Coronary artery (tissue), 2 donors: ENCODE results near the gene MOGAT1.
"Not testable (repeated sequence)": the region's sequence is repeated elsewhere in the genome, so short reads cannot be mapped to it uniquely, and the experiment has no call there.

Source experiments
- DNase-seq: peaks from one replicate; pipeline ENCODE4 v3.0.0-alpha.2; 2017; ENCODE audit warnings: low spot score
- H3K27ac ChIP-seq, 2 donors: fragments of 200-600 bp; sonication (generic); one replicate each; pipeline ENCODE4 v1.5.1; 2016 to 2019
- H3K4me3 ChIP-seq: fragments of 200-600 bp; sonication (generic); 2 replicates; pipeline ENCODE4 v1.5.1; 2016; ENCODE audit warnings: mild to moderate bottlenecking, moderate library complexity
- TF ChIP-seq, protein P1 (sequence below): fragments of 200-600 bp; sonication (generic); IDR thresholded peaks from one replicate; pipeline ENCODE4 v1.5.1; 2019; ENCODE audit warnings: antibody characterized with exemption

Gene MOGAT1

DNA sequence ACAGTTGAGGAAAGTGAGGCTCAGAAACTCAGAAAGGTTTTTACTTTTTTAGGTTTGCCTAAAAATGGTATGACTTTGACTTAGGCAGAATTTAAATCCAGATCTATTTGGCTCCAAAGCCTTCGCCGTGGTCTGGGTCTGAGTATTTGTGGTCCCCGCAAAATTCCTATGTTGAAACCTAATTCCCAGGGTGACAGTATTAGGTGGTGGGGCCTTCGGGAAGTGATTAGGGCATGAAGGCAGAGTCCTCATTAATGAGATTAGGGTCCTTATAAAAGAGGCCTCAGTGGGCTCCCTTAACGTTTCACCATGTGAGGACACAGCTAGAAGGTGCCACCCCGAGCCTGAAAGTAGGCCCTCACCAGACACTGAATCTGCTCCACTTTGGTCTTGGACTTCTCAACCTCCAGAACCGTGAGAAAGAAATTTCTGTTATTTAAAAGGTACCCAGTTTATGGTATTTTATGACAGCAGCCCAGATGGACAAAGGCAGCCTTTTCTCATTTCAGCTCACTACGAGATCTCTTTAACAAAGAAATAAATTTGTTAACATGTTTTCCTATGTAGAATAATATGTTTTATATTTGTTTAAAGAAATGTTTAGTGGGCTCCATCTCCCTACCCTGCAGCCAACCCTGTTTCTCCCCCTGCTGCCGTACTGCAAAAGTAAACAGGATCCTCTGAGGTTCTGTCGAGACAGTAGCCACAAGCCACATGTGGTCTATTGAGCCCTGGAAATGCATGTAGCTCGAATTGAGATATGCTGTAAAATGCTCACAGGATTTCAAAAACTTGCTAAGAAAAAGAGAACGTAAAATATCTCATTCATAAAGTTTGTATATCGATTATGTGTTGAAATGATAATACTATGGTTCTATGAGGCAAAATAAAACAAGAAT, 80.6 kb downstream of the MOGAT1 start:
- no peak for DNase-seq
- TF ChIP-seq, protein P1, sequence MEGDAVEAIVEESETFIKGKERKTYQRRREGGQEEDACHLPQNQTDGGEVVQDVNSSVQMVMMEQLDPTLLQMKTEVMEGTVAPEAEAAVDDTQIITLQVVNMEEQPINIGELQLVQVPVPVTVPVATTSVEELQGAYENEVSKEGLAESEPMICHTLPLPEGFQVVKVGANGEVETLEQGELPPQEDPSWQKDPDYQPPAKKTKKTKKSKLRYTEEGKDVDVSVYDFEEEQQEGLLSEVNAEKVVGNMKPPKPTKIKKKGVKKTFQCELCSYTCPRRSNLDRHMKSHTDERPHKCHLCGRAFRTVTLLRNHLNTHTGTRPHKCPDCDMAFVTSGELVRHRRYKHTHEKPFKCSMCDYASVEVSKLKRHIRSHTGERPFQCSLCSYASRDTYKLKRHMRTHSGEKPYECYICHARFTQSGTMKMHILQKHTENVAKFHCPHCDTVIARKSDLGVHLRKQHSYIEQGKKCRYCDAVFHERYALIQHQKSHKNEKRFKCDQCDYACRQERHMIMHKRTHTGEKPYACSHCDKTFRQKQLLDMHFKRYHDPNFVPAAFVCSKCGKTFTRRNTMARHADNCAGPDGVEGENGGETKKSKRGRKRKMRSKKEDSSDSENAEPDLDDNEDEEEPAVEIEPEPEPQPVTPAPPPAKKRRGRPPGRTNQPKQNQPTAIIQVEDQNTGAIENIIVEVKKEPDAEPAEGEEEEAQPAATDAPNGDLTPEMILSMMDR = no peak
- no peak overlapping the region for H3K4me3 ChIP-seq
- peak overlapping the region; percentile 60 to 68 for H3K27ac ChIP-seq

DNA sequence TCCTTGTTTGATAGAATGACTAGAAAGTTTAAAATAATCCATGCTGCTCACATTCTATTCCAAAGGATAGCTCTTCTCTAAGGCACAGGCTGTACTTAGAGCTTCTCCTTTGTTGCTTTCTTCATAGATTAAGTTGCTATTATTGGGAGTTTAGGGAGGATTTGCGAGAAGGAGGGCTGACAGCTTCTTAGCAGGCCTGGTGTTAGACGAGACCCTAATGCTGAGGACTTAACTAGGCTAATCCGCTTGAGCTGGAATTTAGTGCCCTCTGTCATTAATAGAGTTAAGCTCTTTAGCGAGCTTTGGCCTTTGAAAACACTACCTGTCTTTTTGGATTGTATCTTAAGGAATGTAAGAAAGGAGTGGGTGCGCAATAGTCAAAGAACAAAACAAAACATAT, 81.3 kb downstream of the MOGAT1 start:
- DNase-seq = no peak
- peak overlapping the region; percentile 60 to 68 for H3K27ac ChIP-seq
- TF ChIP-seq, protein P1 = no peak
- no peak overlapping the region for H3K4me3 ChIP-seq

DNA sequence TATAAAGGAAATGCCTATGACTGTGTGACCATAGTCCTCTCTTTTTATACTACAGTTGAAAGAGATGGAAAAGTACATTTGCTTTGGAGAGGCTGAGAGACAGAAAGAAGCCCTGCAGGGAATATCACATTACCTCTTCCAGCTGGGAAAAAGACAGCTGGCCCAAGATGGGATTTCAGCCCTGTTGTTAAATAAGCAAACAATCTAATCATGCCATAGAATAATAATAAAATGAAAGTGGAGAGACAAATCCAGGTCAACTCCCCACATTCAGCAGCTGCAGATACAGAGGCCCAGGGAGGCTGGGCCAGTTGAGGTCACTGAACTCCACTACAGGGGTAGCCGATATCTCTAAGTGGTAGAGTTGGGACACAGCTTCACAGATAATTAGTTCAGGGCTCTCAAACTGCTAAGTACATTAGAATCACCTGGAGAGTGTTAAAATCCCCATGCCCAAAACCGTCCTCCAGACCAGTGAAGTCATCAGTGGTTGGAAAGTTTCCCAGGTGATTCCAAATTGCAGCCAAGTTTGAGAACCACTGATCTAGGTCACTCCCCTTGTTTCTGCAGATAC, 81.9 kb downstream of the MOGAT1 start:
- H3K27ac ChIP-seq = peak overlapping the region; percentile 60 to 68
- H3K4me3 ChIP-seq = no peak overlapping the region
- DNase-seq = no peak
- TF ChIP-seq, protein P1 = no peak

DNA sequence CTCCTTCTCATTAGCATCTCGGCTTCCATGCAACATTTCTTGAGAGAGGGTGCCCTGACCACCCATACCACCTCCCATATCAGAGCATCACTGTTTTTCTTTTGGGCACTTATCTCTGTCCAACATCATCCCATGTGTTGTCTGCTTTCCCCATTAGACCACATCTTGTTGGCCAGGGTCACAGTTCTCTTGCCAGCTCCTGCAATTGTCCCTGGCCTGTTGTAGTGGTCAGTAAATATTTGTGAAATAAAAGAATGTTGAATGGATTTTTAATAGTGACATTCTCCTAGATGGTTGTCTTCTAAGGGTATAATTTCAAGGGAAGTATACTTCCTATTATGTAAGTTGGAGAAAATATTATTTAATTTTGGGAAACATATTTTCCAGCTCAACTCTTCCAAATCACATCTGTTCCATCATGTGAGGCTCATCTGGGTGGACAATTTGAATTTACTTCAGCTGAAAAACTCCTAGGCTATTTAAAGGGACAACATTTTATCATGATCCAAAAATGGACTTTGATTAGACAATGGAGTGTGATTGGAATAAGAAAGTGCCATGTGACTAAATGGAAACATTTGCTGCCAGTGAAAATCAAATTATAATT, 83.0 kb downstream of the MOGAT1 start:
- TF ChIP-seq, protein P1 = no peak
- peak overlapping the region in 1 of 2 donors; percentile 68 for H3K27ac ChIP-seq
- no peak for DNase-seq
- H3K4me3 ChIP-seq = no peak overlapping the region

DNA sequence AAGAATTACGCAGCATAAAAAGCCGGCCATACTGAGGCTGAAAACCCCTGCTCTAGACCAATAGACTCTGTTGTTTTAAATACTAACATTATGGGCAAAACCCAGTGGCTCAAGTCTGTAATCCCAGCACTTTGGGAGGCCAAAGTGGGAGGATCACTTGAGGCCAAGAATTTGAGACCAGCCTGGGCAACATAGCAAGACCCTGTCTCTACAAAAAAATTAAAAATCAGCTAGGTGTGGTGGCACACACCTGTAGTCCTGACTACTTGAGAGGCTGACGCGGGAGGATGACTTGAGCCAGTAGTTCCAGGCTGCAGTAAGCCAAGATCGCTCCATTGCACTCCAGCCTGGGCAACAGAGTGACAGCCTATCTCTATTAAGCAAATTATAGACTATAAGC, 84.1 kb downstream of the MOGAT1 start:
- DNase-seq = not testable (repeated sequence)

DNA sequence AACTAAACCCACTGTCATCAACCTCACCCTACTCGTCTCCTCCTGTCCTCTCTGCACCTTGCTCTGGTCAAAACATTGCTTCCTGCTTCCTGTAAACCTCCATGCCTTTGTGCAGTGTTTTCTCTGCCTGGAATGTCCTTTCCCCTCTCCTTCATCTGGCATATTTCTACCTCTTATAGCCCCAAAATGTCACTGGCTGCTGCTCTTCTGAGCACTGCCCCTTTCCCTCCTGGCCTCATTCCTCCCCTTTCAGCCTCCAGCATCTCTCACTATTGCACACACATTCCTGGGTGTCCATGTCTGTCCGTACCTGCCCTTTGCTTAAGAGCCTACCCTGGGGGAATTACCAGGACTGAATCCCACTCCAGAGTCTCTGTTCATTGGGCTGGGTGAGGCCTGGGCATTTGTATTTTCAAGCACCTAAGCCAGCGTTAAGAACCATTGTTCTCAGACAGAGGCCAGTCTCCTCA, 84.9 kb downstream of the MOGAT1 start:
- Histone ChIP-seq H3K4me3 (no peak overlapping the region), H3K27ac (no peak overlapping the region)
- no peak for DNase-seq
- TF ChIP-seq, protein P1 = no peak

More for the DNA sequence above, 84.1 kb downstream of the MOGAT1 start:
- not testable (repeated sequence) for H3K4me3 ChIP-seq, H3K27ac ChIP-seq

DNA sequence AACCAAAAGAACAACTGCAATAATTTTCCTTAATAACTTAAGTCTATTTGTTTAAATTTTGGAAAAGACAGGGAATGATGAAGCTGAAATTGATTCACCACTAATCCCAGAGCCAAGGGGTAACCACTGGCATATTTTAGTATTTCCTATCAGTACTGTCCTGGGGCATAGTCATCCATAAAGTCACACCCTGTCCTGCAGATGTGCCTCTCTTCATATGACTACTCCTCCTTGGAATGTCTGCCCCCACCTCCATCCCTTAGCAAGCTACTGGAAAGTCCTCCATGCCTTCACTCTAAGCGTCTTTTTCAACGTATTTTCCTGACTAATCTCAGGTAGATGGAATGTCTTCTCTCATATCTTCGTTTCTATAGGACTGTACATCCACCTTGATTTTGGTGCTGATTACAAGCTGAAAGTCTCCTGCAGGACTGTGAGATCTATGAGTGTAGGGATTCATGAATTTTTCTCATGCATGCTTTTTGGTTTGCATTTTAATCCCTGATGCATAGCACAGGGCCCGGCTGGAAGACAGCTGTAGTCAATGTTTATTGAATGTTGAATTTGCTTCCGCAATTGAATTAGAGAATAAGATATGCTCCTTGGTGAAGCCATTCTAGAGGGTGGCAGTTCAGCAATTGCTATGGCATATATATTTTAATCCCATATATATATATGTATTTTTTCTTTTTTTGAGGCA, 85.6 kb downstream of the MOGAT1 start:
- H3K4me3 ChIP-seq = no peak overlapping the region
- no peak overlapping the region for H3K27ac ChIP-seq
- DNase-seq = no peak
- TF ChIP-seq, protein P1 = no peak
